Calu3 (cell line): ENCODE measurements around the gene EP400. TPM values are rescaled to one million over a fixed set of nuclear protein-coding genes. Genes with fewer than 3 reads are reported as not detected.

Source experiments
- BruUV-seq: library from RNA; stranded (reverse); fragments of 400-500 nt; replicated peaks from 2 replicates; lab custom pipeline; 2021; lab: Mats Ljungman, UMichigan
- CTCF ChIA-PET: fragments of 300-600 bp; sonication (Branson Sonifier 250); formaldehyde crosslinking; loops from one replicate; lab custom pipeline; 2022; ENCODE audit warnings: antibody characterized with exemption; lab: Charles Lee
- DNase-seq: peaks from one replicate; pipeline ENCODE4 v3.0.0; 2022
- H3K27ac Mint-ChIP-seq: one replicate; pipeline ENCODE4 v1.8.0; 2022; ENCODE audit warnings: mixed read lengths; ENCODE audit not compliant: unreplicated experiment
- H3K27me3 Mint-ChIP-seq: one replicate; pipeline ENCODE4 v1.8.0; 2022; ENCODE audit warnings: mixed read lengths; ENCODE audit not compliant: unreplicated experiment
- H3K36me3 Mint-ChIP-seq: one replicate; pipeline ENCODE4 v1.8.0; 2022; ENCODE audit warnings: mild to moderate bottlenecking, moderate library complexity, mixed read lengths; ENCODE audit not compliant: insufficient read depth, unreplicated experiment
- H3K4me1 Mint-ChIP-seq: one replicate; pipeline ENCODE4 v1.8.0; 2022; ENCODE audit warnings: mild to moderate bottlenecking, low read depth, mixed read lengths; ENCODE audit not compliant: unreplicated experiment
- H3K4me3 Mint-ChIP-seq: one replicate; pipeline ENCODE4 v1.8.0; 2022; ENCODE audit warnings: mild to moderate bottlenecking, low read depth, moderate library complexity, mixed read lengths; ENCODE audit not compliant: unreplicated experiment
- H3K9me3 Mint-ChIP-seq: one replicate; pipeline ENCODE4 v1.8.0; 2022; ENCODE audit warnings: low read depth, mixed read lengths; ENCODE audit not compliant: unreplicated experiment
- CTCF ChIP-seq: fragments of 200-600 bp; IDR thresholded peaks from one replicate; pipeline ENCODE4 v1.8.0; 2022; ENCODE audit warnings: antibody characterized with exemption; ENCODE audit not compliant: unreplicated experiment
- intact Hi-C: fragments of 100-400 bp; cut with micrococcal nuclease; formaldehyde crosslinking; loops from one replicate; pipeline ENCODE4 v1.10.0; 2022; ENCODE audit not compliant: unreplicated experiment
- total RNA-seq: library from RNA; stranded (reverse); gene quantifications from 2 replicates; pipeline ENCODE4 v1.2.3, GENCODE V29; 2022

Gene EP400
- total RNA-seq, 1 experiment from 2014 or later, result 88.7 TPM

GRCh38 chr12:131986361-131986760 is 36.6 kb downstream of the EP400 start:
- BruUV-seq, result no TSS peak
- DNase-seq, result no peak
- TF ChIP-seq CTCF, result no peak
- Mint-ChIP-seq H3K36me3 (peaks cover 49% of the 10 kb centered on the region), H3K4me1 (no peaks in the 10 kb centered on the region), H3K4me3 (no peak overlapping the region), H3K27me3 (no peaks in the 10 kb centered on the region), H3K9me3 (no peaks in the 10 kb centered on the region), H3K27ac (no peak overlapping the region)
- intact Hi-C loops, result no loop called here
- CTCF ChIA-PET, result no interaction called here

GRCh38 chr12:131986910-131987309 is 37.2 kb downstream of the EP400 start:
- Mint-ChIP-seq H3K4me1 (no peaks in the 10 kb centered on the region), H3K27me3 (no peaks in the 10 kb centered on the region), H3K4me3 (no peak overlapping the region), H3K27ac (no peak overlapping the region), H3K36me3 (peaks cover 45% of the 10 kb centered on the region), H3K9me3 (no peaks in the 10 kb centered on the region)
- no TSS peak for BruUV-seq
- no peak for DNase-seq
- TF ChIP-seq CTCF, result no peak
- intact Hi-C loops, result no loop called here
- CTCF ChIA-PET, result interaction anchor here (0.6 kb wide), 1 partner anchor 1014 kb away, joined by 5 read pairs; no protein-coding TSS in a partner anchor

- Mint-ChIP-seq H3K27me3 (no peaks in the 10 kb centered on the region), H3K36me3 (peaks cover 45% of the 10 kb centered on the region), H3K9me3 (no peaks in the 10 kb centered on the region), H3K27ac (peak overlapping the region; percentile 70), H3K4me1 (no peaks in the 10 kb centered on the region), H3K4me3 (no peak overlapping the region)
- no peak for TF ChIP-seq CTCF
- intact Hi-C loops, result no loop called here
- CTCF ChIA-PET, result interaction anchor here (0.6 kb wide), 1 partner anchor 1013 kb away, joined by 5 read pairs; no protein-coding TSS in a partner anchor
- BruUV-seq, result no TSS peak
- no peak for DNase-seq
Measured at GRCh38 chr12:131987552-131987951, 37.8 kb downstream of the EP400 start.

GRCh38 chr12:131988054-131988796 is 38.5 kb downstream of the EP400 start:
- no peak for DNase-seq
- intact Hi-C loops, result no loop called here
- peaks cover 42% of the 10 kb centered on the region for H3K36me3 Mint-ChIP-seq
- H3K27ac Mint-ChIP-seq, result peak overlapping the region; percentile 70
- no peaks in the 10 kb centered on the region for H3K4me1 Mint-ChIP-seq
- TF ChIP-seq CTCF, result no peak
- no TSS peak for BruUV-seq
- CTCF ChIA-PET, result no interaction called here
- H3K9me3 Mint-ChIP-seq, result no peaks in the 10 kb centered on the region
- no peaks in the 10 kb centered on the region for H3K27me3 Mint-ChIP-seq
- no peak overlapping the region for H3K4me3 Mint-ChIP-seq
